GM10266 (cell line): Measurements from ENCODE around the gene LCOR.
A peak's percentile ranks its signal among the peaks of the same experiment; 100 is the strongest.

Experiments used
- DNase-seq: peaks from one replicate; pipeline ENCODE4 v3.0.0; 2012; ENCODE audit errors: extremely low spot score
- CTCF ChIP-seq: IDR thresholded peaks from 2 replicates; pipeline ENCODE4 v1.5.1; 2012; ENCODE audit warnings: mild to moderate bottlenecking, low read depth; ENCODE audit not compliant: control insufficient read depth, insufficient read depth; ENCODE audit errors: missing control alignments

Gene LCOR

GRCh38 chr10:96851281-96851680, 19.2 kb downstream of the LCOR start:
- no peak for DNase-seq
- TF ChIP-seq CTCF: no peak

DNA sequence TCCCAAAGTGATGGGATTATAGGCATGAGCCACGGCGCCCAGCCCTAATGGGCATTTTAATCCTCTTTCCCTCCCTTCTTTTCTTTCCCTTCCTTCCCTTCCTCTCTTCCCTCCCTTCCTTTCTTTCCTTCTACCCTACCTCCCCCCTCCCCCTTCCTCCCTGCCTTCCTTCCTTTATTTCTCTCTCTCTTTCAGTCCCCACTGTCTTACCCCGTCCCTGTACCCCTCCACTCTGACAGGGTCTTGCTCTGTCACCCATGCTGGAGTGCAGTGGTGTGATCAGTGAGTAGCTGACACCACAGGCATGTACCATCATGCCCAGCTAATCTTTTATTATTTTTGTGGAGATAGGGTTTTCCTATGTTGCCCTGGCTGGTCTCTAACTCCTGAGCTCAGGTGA, 24.2 kb downstream of the LCOR start:
- DNase-seq: no peak

GRCh38 chr10:96857301-96858012, 25.4 kb downstream of the LCOR start:
- no peak for DNase-seq
- TF ChIP-seq CTCF: no peak

More for the DNA sequence above, 24.2 kb downstream of the LCOR start:
- no peak for TF ChIP-seq CTCF

DNA sequence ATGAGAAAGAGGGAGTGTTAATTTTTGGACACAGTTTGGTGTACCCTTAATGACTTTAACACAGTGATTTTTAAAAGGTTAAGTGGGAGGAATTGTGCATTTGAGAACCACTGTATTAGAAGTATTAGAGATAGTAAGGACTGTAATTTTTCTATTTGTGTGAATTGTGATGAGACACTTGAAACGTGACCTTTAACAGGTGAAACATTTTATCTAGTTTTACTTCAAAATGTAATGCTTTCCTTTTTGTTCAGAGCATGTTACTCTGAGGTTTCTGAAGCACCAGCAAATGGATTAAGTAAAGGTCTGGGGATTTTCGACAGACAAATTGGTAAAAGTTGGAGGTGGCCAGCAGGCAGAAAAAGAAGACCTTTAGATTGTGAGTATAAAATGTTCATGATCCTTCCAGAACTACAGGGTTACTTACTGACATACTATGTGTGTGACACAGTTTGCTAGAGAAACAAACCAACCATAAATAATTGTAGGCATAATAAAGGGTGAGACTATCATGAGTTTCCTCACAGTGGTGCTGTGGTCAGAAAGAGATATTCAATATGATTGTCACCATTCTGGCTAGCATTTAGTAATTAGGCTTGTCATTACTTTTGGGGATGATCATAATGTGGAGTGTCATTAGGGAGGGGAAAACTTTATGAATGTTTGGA, 26.1 kb downstream of the LCOR start:
- TF ChIP-seq CTCF: no peak
- DNase-seq: peak; percentile 10

DNA sequence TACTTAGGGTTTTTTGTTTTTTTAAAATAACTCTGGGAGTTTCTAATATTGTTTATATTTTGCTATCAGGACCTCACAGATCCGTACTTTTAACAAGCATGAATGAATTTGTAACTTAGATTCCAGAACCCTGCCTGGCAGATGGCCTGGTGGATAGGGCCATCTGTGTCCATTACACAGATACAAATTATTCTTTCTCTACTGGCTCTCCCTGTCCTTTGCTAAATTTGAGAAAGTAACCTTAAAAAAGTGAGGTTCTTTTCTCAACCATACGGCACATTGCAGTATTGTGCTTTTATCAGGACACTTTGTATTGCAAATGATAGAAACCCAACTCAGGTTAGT, 26.6 kb downstream of the LCOR start:
- no peak for TF ChIP-seq CTCF
- no peak for DNase-seq

DNA sequence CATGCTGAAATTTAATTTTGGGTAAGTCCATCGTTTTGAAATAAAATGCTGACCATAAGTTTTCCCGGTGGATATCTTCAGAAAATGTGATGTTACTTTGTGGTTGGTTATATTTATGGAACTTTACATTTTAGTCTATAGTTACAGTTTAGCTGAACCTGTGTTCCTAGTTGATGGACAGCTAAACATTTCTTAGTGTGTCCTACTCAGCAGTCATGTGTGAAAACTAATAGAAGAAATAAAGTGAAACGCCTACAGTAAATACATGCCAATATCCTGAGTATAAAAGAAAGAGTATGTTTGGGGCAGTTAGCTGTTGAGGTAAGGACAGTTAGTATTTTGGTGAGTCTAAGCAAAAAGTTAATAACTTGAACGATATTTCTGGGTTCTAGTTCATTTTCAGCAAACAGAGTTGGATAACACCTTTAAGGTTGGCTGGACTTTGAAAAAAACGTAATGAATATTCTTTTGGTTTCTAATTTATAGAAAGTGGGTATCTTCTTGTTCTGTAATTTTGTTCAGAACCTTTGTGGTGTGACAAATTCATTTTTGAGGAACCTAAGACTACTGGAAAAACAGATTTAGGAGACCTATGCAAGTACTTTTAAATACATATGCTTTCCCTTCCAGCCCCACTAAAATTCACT, 28.7 kb downstream of the LCOR start:
- no peak for TF ChIP-seq CTCF
- peak; percentile 12 for DNase-seq

- DNase-seq: peak; percentile 17
These were observed 31.9 kb downstream of the LCOR start for GRCh38 chr10:96863922-96864543.

More at GRCh38 chr10:96863922-96864543, 31.9 kb downstream of the LCOR start:
- no peak for TF ChIP-seq CTCF
